DMS53 (cell line): ENCODE results near the gene ARPC5.

Source experiments
- DNase-seq: peaks from one replicate; lab custom pipeline; 2025; lab: John Stamatoyannopoulos, UW

ARPC5 gene

DNA sequence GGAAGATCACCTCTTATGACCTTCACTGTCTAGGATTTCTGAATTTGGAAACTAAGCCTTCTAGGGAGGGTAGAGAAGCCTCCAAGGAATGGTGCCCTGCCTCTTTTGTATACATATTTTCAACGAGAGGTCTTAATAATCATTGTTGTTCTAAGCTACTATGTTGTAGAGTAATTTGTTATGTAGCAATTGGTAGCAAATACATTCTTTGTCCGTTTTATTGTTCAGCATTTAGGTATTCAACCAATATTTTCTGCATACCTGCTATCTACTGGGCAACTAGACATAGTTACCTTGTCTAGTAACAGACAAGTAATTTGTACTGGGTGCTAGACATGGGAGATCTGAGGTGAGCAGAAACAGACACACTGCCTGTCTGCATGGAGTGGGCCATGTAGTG, 24.6 kb downstream of the ARPC5 start:
- DNase-seq = no peak

DNA sequence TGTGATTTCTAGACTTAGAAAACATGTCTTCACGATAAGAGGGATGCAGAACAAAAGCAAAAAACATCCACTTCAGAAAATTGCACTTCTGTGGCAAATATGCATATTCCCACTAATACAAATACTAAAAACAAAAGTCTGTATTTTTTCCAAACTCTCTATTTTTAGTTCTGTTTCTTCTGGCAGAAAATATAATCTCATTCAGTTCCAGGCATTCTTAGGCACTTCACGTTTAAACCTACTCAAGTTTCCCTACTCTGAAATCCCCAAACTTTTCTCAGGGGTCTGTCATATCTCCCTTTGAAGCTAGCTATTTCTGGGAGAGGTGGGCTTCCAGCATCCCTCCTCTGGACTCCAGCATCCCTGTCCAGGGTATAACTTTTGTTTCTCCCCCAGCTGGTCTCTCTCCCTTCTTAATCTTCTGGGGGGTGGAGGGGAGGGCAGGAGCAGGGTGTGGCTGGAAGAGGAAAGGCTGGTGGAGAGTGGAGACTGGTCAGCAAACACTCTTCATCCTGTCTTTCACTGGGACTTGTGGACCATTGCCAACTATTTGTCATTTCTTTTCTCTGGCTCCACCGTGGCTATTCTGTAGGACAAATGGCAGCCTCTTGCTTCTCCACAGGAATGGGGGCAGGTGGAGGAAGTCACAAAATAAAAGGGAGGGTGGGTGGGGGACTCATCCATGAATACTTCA, 25.7 kb downstream of the ARPC5 start:
- DNase-seq = no peak

DNA sequence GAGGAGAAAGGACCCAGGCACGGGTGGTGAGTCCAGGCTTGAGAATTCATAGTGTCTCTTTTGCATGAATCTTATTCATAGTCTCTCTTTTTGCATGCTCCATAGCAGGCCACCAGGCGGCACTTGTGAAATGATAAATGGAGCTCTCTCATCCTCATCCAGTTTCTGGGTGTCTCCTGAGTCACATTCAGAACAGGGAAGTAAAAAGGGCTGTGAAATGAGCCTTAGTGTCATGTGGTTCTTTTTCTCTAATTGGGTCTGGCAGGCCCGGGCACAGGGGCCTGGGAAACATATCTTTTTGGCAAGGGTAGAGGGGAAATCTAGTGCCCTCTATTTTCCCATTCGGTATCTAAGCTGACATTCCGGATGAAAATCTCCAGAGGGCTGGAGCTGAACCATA, 26.3 kb downstream of the ARPC5 start:
- DNase-seq = peak; percentile 44

DNA sequence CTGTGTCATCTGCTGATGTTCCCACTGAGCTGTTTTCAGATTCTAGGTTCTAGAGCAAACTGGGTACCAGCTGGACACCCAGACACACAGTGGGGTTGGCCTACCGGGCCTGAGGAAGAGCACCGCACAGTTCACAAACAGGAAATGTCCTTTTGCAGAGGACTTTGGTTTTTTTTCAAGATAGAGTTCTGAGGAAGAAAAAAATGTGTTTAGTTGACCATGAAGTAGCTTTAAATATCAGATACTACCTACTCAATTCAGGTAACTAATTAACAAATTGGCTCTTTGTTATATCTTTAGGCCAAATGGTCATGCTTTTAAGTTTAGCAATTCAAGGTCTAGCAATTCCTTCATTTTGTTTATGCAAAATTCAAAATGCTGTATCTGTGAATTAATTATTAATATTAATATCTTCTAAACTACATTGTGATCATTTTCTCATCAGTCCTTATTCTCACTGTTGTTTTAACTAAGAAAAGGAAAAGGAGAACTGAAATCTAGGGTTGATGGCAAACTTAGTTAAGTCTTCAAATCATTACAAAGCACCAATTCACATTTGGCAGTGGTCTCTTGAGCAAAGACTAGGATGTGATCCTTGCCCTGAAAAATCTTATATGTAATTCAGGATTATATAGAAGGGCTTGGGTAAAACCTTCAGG, 28.1 kb downstream of the ARPC5 start:
- no peak for DNase-seq

DNA sequence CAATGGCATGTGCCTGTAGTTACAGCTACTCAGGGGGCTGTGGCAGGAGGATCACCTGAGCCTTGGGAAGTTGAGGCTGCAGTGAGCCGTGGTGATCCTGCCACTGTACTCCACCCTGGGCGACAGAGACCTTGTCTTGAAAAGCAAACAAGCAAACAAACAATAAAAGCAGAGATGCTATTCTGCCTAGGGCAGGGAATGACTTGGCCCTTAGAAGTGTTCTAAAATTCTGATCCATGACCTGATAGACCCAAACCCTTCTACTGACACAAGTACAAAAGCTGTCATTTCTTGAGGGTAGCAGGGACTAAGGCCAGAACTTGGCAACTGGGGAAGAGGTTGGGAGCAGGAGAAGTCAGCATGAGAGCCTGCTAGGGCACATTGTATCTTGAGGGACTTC, 29.7 kb downstream of the ARPC5 start:
- no peak for DNase-seq

DNA sequence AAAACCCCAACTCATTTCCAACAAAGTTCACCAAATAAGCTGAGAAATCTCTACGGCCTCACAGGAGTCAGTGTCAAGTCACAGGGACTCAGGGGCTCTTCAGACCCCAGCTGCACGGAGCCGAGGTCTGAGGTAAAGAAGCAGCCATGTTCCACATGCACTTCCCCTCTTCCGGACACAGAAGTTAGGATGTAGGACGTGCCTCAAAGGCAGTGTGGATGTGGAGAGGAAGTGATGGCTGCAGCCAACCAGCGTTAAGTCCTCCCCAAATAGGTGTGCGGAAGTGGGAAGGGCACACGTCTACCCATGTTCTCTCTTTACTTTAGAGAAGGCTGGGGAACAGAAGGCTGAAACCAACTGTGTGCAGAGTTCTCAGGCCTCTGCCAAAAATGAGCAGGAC, 30.8 kb downstream of the ARPC5 start:
- no peak for DNase-seq

DNA sequence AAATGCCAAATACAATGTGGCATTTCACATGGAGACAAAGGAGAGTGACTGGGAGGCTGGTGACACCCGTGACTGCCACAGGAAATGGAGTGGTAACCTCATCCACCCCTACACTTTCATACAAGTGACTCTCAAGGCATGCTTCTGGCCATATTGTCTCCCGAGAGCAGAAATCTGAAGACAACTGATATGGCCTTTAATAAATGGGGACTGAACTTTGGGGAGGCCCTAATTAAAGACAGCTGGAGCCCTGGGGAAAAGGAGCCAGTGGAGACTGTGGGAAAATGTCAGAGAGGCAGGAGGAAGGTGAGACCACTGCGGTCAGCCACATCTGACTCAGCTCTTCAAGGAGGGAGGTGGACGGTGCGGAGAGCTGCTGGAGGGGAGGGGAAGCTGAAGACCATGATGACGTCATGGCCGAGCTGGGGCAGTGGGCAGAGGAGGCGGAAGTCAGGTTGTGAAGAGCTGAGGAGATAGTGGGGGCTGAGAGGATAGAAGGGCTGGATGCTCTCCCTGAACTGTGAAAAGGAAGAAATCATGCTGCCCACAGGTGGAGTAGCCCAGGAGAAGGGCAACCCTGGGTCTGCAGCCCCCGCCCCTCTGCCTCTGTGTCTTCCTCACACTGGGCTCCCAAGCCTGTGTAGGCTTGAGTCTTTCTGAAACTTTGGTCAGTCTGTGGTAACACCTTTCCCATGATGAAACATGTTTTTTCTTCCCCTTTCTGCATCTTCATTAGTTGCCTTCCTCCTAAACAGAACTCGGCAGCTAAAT, 31.4 kb downstream of the ARPC5 start:
- DNase-seq = no peak

DNA sequence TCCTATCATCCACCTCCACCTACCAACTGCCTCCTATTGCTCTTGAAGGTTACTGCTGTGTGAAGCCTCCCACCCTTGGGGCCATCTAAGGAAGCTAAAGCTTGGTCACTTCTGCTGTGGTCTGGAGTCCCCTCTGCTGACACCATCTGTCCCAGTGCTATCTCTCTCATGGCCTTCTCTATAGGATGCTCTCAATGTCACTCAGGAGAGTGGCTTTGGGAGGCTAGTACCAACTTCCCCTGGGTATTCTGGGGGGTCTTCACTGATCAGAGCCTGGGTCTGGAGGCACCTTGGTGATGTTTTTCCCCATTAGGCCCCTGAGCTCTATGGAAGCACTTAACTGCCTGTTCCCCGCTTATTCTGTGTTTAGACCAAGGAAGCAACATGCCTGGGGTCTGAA, 33.1 kb downstream of the ARPC5 start:
- no peak for DNase-seq

DNA sequence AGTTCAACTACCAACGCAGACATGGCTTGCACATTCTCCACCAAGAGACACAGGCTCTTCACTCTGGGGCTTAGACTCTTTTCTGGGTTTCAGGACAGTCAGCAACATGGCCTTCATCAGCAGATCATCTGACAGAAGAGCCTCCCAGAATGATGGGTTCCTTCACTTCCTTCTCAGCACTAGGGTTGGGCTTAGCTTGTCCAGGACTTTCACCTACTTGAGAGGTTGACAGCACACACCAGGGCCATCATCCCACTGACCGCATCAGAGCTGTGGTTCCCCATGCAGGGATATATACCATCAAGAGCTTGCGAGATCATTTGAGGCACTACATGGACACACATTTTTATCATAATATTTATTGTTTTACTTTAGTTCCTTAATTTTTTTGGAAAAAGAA, 34.9 kb downstream of the ARPC5 start:
- DNase-seq = no peak

DNA sequence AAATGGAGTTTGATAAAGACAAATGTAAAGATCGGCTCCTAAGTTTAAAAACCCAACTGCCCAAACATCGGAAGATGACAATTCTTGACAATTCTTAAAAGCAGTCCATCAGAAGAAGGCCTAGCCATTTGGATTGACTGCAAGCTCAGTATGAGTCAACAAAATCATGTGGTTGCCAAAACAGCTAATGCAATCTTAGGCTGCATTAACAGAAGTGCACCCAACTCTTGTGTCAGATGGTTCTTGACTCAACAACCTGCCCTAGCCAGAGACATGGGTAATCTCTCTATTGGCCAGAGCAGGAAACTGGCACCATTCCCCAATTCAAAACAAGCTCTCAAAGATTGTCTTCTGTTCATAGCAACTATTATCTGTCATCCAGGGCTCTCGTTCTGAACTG, 35.4 kb downstream of the ARPC5 start:
- peak; percentile 21 for DNase-seq

DNA sequence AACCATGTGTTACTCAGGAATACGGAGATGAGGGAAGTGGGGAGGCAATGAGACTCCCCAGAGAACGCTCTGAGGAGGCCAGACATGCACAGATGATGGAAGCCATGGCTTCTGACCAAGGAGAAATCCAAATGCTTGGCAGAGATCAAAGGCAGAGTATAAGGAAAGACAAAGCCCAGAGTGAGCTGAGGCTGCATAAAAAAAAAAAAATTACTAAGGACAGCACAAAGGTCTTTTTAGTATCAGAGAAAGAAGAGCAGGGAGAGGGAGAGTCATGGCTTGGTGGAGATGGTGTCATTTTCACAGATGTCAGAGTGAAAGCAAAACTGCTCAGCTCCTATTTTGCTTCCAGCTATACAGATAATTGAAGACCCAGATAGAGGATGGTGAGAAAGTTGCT, 37.2 kb downstream of the ARPC5 start:
- no peak for DNase-seq

DNA sequence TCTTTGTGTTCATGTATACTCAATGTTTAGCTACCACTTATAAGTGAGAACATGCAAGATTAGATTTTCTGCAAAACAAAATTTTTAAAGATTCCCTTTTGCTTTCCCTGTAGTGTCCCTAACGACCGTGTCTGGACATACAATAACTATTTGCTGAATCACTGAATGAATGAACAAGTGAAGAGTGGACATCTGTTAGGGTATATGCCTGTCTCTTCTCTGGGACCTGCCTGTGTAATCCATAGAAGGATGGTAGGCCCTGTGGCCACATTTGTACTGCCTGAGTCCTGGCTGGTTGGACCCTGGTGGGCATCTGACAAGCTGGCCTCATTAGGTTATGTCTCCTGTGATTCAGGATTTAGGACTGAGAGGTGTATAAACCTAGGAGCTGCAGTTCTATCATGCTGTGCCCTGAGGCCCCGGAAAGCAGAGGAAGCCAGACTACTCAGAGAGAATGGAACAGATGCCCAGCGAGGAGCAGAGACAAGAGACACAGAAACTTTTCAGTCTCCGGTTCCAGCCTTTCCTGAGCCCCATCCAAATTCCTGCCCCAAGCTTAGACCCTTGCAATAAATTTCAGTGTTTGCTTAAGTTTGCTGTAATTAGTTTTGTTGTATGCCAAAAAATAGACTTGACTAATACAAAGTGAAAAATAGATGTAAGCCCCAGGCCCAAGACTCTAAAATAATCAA, 37.8 kb downstream of the ARPC5 start:
- DNase-seq = no peak

DNA sequence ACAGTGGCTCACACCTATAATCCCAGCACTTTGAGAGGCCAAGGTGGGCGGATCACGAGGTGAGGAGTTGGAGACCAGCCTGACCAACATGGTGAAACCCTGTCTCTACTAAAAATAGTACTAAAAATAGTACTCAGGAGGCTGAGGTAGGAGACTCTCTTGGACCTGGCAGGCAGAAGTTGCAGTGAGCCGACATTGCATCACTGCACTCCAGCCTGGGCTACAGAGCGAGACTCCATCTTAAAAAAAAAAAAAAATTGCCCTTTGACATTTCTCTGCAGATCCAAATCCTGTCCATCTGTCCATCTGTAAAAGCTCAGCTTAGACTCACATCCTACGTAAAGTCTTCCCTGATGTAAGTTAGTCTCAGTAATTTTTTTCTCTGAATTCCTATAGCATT, 39.1 kb downstream of the ARPC5 start:
- no peak for DNase-seq

DNA sequence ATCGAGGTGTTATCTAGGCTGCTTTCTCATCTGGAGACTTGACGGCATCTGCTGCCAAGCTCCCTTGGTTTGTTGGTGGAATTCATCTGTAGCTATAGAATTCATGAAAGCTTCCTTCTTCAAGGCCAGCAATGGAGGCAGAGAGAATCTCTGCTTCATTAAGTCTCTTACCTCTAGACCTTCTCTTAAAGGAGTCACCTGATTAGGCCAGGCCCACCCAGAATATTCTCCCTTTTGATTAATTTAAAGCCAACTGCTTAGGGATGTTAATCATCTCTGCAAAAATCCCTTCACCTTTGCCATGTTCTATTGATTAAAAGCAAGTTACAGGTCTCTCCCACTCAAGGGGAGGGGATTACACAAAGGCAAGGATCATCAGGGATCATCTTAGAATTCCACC, 40.0 kb downstream of the ARPC5 start:
- no peak for DNase-seq

DNA sequence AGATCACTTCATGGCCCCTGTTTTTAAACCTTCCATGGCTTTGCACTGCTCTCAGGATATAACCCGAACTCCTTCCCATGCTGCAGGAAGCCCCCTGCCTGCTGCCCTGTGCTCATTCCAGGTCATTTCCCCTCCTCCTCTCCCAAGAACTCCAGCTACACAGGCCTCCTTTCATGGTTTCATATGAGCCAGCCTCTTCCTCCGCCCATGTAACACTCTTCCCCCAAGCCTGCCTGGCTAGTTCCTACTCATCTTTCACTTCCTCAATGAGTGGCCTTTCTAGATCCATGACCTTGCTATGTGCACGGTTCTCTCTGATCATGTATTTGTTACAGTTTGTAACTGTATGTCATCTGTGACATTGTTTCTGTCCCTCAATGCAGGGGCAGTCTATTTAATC, 42.2 kb downstream of the ARPC5 start:
- DNase-seq = no peak

DNA sequence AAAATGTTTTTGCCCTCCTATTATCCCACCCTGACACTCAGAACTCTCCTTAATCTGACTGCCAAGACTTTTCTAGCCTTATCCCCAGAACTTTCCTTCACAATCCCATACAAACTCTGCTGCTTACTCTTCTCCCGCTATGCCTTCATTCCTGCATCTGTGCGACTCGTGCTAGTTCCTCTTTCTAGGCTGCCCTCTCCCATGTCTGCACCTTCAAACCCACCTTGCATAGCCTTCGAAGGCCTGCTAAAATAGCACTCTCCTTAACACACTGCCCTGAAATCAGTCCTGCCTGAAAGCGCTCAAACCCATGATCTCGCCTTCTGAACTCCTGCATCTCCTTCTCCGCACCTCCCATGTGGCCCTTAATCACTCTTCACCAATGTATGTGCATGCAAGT, 42.9 kb downstream of the ARPC5 start:
- no peak for DNase-seq

DNA sequence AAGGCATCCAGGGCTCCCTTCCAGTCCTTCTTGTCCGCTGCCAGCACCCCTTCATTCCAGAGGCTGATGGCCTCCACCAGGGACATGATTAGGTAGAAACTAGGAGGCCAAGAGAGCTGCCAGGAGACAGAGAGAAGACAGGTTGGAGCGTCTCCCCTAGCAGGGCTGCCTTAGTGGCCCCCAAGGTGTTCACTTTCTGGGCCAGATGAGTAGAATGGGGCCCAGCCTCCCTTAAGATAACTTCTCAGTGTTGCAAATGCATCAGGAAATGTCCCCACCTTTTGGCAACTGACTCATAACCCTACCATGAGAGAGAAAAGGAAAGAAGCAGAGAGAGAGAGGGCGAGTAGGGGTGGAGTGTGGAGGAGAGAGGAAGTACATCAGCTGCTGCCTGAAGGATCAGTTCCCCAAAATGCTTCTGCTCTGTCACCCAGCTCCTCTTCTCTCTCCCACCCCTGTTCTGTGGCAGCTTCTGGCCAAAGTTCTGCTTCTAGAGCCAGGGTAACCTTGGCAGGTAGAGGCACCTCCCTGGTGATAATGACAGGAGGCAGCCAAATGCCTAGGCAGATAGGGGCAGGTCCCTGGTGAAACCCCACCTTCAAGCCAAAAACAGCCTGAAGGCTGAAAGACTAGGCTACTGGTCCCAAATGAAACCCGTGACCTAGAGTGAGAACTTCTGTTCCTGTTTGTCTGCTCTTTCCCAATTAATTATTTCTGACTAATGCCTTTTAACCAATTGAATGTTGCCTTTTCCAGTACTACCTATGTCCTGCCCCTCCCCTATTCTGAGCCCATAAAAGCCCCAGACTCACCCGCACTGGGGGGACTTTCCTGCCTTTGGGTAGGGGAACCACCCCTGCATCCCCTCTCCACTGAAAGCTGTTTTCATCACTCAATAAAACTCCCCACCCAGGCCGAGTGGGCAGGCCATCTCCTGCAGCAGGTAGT, 45.1 kb downstream of the ARPC5 start, which contains the start of gene NCF2:
TSS of gene NCF2 (minus strand) at position 216 of the 948 bp plus-strand sequence. CDS start at position 86, 130 bp downstream.
- DNase-seq = no peak

DNA sequence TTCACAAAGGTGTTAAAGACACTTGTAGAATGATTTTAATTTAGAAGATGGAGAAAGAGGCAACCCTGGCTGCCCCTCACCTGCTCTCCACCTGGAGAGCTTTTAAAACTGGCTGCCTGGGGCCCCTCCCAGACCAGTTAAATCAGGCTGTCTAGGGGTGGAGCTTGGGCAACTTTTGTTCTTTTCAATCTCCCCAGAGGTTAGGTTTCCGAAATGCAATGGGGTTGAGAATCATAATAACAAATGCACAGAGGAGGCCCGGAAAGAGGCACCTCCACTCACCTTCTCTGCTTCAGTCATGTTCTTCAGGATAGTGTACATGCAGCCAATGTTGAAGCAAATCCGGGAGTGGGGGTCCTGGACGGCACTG, 45.7 kb downstream of the ARPC5 start:
- no peak for DNase-seq

DNA sequence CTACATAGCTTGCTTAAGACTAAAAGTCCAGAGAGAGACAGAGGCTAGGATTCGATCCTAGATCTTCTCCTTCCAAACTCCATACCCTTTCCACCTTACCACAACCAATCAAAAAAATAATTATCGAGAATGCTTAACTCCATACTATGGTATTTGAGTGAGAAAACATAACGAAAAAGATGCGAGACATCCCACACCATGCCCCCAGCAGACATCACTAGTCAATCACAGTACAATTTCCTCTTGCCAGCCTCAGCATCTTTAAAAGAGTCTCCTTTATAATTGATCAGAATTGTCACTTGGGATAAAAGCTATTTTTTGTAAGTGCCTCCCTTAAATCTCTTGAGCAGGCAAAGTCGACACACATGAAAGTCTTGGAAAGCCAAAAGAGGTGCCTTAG, 46.2 kb downstream of the ARPC5 start:
- DNase-seq = no peak

DNA sequence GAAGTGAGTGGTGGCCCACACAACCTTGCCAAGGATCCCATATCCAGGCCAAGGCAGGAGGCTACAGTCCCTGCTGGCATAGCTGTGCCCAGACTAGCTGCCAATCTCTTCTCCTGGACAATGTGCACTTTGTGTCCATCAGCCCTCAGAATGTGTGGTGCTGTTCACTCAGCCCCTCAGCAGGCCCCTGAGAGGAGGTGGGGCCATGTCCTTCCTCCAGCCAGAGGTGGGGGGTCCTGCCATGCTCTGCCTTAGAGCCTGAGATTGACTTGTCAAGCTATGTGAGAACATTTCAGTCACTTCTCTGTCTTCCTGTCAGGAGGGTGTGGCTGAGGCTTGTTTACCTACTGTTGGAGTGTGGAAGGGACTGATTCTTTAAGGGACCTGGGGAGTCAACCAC, 46.8 kb downstream of the ARPC5 start:
- no peak for DNase-seq

DNA sequence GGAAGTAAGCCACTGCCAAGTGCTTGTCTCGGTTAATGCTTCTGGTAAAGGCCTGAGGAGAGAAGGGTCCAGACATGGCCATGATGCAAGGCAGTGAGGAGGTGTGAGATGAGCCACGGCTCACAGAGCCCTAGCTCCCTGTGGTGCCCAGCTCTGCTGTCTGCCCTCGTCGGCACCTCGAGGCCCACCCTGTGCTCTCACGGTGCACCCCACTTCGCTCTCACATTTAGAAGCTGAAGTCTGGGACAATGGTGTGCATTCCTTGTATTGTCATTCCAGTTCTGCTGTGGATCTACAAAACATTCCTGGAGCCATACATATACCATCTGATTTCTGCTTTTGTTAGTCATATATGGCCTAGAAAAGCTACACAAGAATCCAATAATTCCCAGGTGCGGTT, 48.7 kb downstream of the ARPC5 start:
- DNase-seq = no peak

DNA sequence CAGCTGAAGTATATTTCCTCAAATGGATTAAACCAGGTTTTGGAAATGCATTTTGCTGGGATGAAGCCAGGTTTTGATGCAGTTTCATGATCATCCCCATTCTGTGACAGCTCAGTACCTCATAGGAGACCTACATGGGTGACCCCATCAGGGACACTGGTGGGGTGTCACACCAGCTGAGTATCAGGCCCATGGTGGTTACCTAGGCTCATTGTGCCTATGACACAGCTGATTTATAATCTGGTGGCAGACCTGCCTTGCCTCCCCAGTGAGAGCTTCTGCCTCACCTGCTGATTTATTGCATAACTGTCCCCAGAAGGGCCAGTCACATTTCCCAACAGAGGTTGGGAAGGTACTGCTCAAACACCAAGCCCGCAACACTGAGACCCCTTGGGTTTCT, 49.1 kb downstream of the ARPC5 start:
- DNase-seq = no peak
